SKM-1 treated with dmso at 0.1 percent for 144 hours (cell line): Measurements from ENCODE around the gene CHST10.
A peak's percentile ranks its signal among the peaks of the same experiment; 100 is the strongest.
"Not testable (repeated sequence)": the region's sequence is repeated elsewhere in the genome, so short reads cannot be mapped to it uniquely, and the experiment has no call there.

Experiments used
- DNase-seq: peaks from one replicate; lab custom pipeline; 2025; ENCODE audit not compliant: unreplicated experiment; lab: John Stamatoyannopoulos, UW

The CHST10 gene

GRCh38 chr2:100394111-100394641 lies 23.3 kb downstream of the CHST10 start:
- no peak for DNase-seq

GRCh38 chr2:100393362-100393761 lies 24.1 kb downstream of the CHST10 start:
- DNase-seq, result no peak

GRCh38 chr2:100392715-100393114 lies 24.8 kb downstream of the CHST10 start:
- DNase-seq, result no peak

- DNase-seq, result no peak
These were observed 25.5 kb downstream of the CHST10 start for GRCh38 chr2:100391735-100392515.

GRCh38 chr2:100390001-100390940 lies 27.2 kb downstream of the CHST10 start:
- DNase-seq, result no peak

- no peak for DNase-seq
These were observed 28.8 kb downstream of the CHST10 start for GRCh38 chr2:100388703-100389102.

- DNase-seq, result no peak
These were observed 33.5 kb downstream of the CHST10 start for GRCh38 chr2:100383954-100384353.

GRCh38 chr2:100383306-100383705 lies 34.2 kb downstream of the CHST10 start:
- no peak for DNase-seq

GRCh38 chr2:100381240-100381639 lies 36.2 kb downstream of the CHST10 start:
- peak; percentile 80 for DNase-seq

GRCh38 chr2:100380681-100381080 lies 36.8 kb downstream of the CHST10 start:
- no peak for DNase-seq

- no peak for DNase-seq
These were observed 40.6 kb downstream of the CHST10 start for GRCh38 chr2:100376836-100377235.

GRCh38 chr2:100367163-100367562 lies 50.3 kb downstream of the CHST10 start:
- no peak for DNase-seq

GRCh38 chr2:100365434-100365833 lies 52.0 kb downstream of the CHST10 start:
- no peak for DNase-seq

- not testable (repeated sequence) for DNase-seq
These were observed 55.2 kb downstream of the CHST10 start for GRCh38 chr2:100362269-100362668.

GRCh38 chr2:100359576-100359975 lies 57.9 kb downstream of the CHST10 start:
- DNase-seq, result no peak

- no peak for DNase-seq
These were observed 58.9 kb downstream of the CHST10 start for GRCh38 chr2:100358554-100358953.

- no peak for DNase-seq
These were observed 64.9 kb downstream of the CHST10 start for GRCh38 chr2:100352521-100352920.

- no peak for DNase-seq
These were observed 66.7 kb downstream of the CHST10 start for GRCh38 chr2:100350661-100351185.

GRCh38 chr2:100345144-100345543 lies 72.3 kb downstream of the CHST10 start:
- not testable (repeated sequence) for DNase-seq

- no peak for DNase-seq
These were observed 73.0 kb downstream of the CHST10 start for GRCh38 chr2:100344433-100344832.

GRCh38 chr2:100342466-100342865 lies 75.0 kb downstream of the CHST10 start:
- DNase-seq, result not testable (repeated sequence)
